COR-L47 (cell line): Measurements from ENCODE around the gene ROS1.

Experiments used
- DNase-seq: peaks from one replicate; lab custom pipeline; 2025; lab: John Stamatoyannopoulos, UW

The ROS1 gene

DNA sequence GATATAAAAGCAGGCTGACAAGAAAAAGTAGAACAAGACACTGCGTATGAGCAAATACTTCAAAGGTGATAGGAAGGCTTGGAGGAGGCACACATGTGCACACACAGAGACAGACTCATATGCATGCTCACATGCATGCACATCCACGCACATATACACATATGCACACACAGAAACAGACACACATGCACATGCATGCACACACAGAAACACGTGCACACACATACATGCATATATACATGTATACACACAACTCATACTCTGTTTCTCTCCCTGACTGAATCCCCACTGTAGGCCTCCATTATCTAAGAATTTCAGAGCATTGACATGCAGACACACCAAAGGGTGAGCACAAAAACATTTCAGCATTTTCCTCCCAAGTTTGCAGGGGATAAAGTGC lies 116.7 kb downstream of the ROS1 start:
- DNase-seq = no peak

DNA sequence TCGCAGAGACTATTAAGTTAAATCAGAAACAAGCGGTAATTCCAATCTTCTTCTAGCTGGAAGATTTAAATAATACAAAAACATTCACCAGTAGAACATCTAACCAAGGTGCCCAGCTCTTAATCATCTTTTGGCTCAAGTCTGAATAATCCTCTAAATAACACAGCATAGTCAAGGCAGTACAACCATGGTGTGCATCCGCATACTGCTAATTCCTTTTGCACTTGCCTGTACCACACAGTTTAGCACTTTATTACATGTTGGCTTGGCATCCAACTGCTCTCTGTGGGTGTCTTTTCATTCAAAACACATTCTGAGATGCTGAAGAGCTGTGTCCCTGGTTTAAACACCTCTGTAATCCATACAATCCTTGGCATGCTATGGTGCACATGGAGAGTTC lies 118.1 kb downstream of the ROS1 start:
- no peak for DNase-seq

DNA sequence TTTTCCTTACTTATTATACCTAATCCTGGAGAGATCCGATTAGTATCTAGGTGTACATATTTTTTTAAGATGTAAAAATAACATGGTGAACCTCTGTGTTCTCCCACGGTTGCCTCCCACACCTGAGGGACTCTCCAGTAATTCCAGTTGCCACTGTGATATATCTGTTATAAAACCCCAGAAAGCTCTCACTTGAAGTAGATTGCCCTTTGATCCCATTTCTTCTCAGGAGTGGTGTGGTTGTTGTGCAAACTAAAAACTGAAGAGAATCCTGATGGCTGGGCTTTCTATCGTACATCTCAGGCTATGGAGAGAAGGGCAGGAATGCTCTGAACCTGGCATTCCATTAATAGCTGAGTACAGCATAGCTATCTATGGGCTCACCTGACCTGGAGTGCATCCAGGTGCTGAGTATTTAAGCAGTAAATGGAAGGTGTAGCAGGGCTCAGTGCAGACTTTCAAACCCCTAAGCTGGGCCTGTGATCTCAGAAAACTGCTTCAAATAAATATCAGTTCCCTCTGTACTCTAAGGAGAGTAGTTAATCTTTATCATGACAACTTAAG lies 119.4 kb downstream of the ROS1 start:
- DNase-seq = no peak

DNA sequence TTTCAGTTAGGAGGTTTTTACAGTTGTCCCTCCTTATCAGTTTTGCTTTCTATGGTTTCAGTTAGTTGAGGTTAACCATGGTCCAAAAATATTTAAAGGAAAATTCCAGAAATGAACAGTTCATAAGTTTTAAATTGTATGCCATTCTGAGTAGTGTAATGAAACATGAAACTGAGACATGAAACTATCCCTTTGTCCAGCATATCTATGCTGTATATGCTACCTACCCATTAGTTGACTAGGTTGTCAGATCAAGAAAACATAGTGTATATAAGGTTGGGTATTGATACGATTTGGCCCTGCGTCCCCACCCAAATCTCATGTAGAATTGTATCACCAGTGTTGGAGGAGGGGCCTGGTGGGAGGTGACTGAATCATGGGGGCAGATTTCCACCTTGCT lies 121.3 kb downstream of the ROS1 start:
- DNase-seq = no peak

DNA sequence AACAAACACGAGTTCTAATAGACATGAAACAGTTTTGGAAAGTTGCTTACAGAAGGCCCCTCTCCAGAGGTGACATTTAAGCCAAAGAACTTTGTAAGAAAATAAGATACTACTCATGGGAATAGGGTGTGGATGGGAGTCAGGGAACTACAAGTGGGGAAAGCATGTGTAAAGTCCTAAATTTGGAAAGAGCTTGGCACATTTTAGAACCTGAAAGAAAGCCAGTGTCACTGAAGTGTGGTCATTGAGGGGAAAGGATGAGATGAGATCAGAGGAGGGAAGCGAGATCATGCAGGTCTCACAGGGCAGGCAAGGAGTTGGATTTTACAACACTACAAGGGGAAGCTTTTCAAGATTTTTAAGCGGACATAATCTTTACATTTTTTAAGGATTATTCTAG lies 122.4 kb downstream of the ROS1 start:
- DNase-seq = no peak

DNA sequence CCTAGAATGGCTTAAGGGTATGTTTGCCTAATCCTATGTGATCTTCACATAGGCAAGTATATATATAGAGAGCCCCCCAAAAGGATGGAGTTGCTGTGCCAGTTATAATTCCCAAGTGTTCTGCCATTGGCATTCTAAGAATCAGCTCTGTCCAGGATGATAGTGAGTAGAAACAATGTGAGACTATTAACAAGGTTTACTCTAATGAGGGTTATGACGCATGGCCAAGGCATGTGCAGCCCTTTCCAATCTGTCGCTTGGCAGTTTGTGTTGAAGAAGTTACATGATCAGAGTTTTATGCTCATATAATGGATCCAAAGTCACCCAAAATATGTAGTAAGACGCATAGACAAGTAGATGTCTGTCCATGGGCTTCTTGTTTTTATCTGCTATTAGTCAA lies 126.8 kb downstream of the ROS1 start:
- DNase-seq = no peak

DNA sequence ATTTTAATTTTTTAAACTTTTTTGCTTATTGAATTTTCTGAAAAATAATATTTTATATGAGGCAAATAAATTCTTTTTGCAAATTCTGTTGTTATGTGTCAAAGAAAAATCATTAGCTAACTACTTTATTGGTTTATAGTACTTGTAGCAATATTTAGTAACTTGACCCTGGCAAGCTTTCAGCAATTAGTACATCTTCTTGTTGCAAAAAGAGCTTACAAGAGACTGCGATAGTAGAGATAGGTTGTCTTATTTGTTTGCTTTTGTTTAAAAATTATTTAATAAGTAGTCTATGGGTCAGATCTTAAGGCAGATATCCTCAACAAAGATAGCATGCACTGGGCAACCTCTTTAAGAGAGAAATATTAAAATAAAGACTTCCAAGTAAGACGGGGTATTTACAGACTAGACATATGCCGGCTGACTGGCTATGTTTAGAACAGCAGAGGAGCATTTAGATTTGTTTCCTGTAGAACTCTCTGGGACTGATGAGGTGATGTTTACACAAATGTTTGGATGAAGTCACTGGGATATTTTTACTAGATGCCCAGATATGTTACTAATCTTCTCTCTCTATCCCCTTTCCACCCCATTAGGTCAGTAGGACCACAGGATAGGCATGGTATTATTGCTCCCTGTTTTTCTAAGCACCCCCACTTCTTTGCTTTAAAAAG lies 135.4 kb downstream of the ROS1 start:
- DNase-seq = no peak

DNA sequence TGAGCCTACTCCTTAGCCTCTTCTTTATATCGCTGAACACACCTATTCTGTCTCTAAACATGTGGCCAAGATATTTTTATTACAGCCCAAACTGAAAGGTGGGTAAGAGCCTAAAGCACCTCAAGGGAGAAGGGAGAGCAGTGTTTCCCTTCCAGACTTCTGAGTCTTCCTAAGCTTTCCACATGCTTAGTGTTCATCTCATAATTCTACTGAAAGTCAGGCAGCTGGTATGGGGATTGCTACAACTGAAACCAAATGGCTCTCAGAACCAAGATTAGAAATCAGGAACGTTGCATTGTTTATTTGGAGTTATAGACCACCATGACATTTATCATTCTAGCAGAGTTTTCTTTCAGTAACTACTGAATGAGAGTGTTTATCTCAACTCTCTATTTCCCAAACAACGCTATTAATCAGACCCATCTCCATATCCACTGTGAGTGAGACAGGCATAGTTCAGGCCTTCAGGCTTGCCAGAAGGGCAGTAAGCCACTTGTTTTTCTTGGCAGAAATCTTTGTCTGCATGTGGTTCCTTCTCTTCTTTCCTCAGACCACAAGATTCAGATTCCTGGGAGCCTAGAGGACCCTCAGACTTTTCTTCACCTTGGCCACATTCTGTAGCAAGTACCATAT lies 137.5 kb downstream of the ROS1 start:
- no peak for DNase-seq

DNA sequence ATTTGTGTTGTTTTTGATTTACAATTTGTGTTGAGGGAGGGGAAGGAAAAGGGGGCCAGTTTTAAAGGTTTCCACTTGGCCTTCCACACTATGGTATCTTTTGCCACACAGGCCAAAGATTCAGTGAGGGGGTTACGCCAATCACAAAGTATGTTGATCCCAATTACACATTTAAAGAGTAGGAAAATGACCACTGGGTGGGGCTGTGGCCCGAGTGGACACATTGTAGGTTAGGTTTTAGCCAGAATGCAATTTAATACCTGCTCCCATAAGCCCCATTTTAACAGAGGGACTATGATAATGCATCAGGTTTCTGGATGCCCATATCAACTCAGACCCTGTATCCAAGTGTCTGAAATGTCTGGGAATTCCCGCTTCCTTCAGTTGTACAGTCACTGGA lies 144.8 kb downstream of the ROS1 start:
- DNase-seq = no peak

DNA sequence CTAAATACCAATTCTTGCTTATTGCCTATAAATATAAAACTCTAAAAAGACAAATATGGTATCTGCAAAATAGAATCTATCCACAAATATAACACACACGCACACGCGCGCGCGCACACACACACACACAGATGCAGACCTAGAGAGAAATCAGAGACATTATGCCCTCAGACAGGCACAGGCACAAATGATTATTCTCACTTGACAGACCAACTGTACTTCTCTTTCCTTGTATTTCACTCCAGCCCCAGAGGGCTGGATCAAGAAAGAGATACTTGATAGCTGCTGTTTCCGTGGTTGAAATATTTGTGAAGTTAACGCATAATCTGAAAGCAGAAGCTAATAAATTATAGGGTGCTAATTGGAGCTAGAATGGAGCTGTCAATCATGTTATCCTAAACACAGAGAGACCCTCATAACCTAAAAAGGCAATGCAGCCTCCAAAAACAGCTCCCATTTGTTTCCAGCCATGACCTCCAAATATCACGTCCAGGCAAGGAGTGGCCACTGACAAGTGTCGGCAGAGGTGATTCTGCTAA lies 148.9 kb downstream of the ROS1 start:
- no peak for DNase-seq

DNA sequence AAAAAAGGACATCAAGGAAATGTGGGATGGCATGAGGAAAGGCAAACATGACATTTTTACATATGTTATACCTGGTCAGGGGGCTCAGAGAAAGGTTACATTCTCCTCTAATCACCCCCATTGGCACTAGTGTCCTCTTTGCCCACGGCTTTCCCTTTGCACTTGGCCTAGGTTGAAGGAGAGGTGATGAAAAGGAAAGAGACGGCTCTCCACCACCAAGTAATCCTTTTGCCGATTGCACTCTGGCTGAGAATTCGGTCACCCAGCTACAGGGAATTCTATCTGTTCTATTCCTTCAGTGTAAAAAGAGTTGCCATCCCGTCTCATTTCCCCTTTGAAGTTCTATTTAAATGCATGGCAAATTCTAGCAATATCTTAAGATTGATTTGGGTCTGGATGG lies 150.0 kb downstream of the ROS1 start:
- no peak for DNase-seq

DNA sequence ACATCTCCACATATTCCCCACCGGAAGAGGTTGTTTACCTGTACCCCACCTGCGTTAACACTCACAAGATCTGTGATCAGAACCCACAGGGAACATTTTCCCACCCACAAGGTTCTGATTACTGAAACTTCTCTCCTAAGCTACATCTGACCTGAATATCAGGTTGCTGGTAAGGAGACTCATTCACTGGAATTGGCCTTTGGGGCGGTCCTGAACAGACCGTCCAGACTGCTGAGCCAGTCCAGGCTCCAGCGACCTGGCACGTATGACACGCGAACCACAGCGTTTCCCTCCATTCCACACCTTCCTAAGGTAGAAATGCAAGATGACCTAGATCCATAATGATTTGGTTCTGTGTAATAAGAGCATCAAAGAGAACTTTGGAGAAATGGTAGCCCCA lies 150.5 kb downstream of the ROS1 start:
- no peak for DNase-seq

DNA sequence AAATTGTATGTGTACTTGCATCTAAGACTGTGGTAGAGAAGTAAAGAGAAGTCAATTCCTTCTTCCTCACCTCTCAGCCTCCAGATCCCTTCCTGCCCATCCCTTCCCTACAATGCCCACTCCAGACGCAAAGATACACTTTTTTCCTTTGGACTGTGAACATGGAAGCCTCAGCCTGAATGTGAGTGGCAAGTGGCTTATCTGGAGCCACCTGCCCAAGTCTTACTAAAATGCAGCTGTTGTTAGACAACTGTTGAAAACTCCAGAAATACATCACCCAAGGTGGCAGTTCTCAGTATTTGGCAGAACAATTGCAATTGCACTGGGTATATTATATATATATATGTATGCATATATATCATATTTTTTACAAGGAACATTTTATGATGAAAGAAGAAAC lies 152.9 kb downstream of the ROS1 start:
- DNase-seq = no peak

DNA sequence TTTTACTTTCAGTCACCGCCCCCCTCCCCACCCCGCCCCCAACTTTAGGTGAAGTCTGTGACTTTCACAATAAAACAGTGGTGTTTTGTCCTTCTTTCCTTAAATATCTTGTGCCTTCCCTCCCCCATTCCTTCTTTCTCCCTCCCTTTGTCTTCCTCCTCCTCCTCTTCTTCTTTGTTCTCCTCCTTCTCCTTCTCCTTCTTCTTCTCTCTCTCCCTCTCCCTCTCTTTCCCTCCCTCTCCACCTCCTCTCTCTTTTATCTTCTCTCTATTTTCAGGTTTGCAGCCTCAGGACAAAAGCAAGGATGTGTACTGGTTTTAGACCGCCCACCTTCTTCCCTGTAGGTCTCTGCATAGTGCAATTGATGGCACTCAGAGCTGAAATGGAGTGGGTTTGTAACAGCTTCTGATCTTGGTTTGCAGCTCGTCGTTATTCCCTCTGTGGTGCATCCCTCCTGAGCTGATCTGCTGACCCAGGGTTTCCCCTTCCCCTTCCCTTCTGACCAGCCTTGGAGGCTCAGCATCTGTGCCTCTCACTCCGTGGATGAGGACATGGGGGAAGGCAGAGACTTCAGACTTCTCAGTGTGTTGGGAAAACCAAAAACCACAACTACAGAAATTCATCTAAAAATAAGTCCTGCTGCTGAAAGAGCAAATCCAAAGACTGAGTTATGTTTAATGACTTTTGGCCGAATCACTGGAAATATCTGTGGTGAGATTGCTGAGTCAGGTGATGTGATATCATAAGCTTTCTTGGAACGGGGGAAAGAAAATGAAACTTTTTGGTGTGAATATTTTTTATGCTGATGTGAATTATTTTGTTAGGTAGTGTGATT lies 153.5 kb downstream of the ROS1 start:
- no peak for DNase-seq

DNA sequence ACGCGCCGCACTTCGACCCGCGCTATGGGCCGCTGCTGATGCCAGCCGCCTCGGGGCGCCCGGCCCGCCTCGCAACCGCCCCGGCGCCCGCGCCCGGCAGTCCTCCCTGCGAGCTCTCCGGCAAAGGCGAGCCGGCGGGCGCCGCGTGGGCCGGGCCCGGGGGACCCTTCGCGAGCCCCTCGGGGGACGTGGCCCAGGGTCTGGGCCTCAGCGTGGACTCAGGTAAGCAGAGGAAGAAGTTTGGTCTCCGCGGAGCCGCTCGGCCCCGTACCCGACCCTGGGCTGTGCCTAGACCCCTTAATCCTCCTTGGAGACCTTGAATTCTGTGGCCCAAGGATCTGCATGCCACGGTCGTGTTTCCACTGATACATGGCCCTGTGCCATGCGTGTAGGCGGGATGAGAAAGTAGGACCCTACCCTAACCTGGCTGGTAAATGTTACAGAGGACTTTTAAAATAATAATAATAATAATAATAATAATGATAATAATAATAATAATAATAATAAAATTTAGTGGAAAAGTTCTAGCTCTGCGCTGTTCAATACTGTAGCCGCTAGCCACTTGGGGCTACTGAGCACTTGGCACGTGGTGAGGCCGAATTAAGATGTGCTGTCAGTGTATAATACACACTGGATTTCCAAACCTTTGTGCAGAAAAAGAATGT lies 154.8 kb downstream of the ROS1 start:
- no peak for DNase-seq

DNA sequence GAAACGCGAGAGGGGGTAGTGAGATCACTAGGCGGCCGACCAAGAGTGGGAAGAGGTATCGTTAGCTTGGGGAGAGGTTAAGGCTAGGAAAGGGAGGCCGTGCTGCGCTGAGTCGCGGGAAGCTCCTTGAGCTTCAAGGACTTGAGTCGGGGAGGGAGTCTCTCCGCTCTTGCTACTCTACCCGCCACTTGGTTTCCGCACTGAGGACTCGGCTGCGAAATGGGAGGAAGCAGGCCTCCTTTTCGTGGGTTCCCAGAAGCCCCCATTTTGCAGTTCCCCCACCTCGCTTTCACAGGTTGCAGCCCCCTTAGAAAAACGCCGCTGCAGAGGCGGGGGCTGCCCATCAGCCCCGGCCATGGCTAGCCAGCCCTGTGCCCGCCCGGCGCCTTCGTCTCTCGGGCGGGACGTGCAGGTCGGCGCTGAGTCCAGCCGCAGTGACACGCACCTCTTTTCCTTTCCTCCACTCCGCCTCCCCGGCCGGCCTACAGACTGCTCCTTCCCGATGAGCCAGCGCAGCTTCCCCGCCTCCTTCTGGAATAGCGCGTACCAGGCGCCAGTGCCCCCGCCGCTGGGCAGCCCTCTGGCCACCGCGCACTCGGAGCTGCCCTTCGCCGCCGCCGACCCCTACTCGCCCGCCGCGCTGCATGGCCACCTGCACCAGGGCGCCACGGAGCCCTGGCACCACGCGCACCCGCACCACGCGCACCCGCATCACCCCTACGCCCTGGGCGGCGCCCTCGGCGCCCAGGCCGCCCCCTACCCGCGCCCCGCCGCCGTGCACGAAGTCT lies 155.5 kb downstream of the ROS1 start:
- no peak for DNase-seq

DNA sequence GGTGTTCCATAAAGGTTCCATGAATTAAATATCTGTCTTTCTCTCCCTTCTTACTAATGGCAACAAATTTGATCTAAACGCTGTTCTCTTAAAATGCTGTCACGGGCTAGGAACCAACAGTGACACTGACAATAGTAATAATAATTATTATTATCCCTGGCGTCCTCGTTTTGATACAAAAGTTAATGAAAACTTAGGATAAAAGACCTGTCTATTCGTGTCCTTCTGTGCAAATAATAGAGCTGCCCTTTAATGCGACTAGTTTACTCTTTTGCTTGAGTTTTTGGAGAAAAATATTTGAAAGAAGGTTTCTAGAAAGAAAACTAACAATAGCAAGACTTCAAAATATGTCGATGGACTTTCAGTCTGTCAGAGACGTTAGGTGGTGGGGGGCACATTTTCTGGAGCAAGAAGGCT lies 156.1 kb downstream of the ROS1 start:
- DNase-seq = no peak

DNA sequence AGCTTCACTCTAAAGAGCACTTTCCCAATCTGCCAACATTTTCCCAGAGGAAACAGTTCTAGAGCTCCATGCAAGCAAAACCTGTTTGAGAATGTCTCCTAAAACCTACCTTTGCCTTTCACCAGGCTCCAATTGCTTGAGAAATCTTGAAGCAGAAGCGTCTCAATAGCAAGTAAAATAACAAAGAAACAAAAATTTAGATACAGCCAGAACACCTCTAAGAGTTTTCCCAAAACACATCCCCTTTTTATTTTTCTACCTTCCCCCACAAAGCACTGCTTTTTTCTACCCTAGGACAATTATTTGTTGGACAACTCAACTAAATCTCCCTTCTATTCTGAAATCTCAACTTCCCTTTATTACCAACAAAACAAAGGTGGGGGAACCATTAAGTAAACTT lies 156.8 kb downstream of the ROS1 start:
- no peak for DNase-seq

DNA sequence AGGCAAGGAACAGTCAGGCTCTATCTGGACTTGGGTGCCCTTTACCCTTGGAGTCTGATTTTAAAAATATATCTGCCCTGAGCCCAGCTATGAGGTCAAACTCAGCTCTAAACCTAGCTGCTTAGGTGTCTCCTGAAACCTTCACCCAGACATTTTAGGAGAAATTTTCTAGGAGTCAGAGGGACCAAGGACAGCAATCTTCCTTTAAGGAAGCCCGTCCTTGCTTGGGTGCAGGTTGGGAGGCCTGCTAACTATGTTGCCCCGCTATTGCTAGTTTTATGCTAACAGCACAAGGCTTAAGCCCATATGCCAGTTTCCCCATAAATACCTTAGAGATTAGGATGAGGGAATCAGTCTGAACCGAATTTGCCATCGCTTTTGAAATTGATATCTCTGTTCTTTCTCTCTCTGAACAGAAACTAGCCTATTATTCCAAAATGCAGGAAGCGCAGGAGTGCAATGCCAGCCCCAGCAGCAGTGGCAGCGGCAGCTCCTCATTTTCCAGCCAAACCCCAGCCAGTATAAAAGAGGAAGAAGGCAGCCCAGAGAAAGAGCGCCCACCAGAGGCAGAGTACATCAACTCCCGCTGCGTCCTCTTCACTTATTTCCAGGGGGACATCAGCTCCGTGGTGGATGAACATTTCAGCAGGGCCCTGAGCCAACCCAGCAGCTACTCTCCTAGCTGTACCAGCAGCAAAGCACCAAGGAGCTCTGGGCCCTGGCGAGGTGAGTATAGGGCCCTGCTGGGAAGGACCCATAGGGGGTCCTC lies 157.8 kb downstream of the ROS1 start:
- DNase-seq = no peak

DNA sequence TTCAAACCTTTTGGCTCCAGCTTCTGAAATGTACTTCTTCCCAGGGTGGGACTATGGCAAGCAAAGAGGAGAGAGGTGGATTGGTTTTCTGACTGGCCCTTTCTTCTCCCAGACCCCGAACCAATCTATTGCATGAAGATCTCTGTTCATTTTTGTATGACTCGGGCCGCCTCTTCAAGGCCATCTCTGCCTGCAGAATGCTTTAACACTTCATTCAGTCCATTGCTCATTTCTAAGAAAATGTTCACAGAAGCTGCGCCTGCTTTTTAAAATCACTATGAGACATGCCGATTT lies 158.7 kb downstream of the ROS1 start:
- no peak for DNase-seq
